GM19023 (cell line): ENCODE measurements around the gene PRR15L.

ENCODE experiments used
- ATAC-seq: cut with Tn5 transposase; IDR thresholded peaks from one replicate; pipeline ENCODE4 v1.9.1; 2021; ENCODE audit warnings: mild to moderate bottlenecking, moderate library complexity; ENCODE audit not compliant: unreplicated experiment

The PRR15L gene

GRCh38 chr17:47907932-47908562 is 49.6 kb downstream of the PRR15L start:
- no peak for ATAC-seq

- ATAC-seq: no peak
Measured at GRCh38 chr17:47906443-47906842, 51.2 kb downstream of the PRR15L start.

- no peak for ATAC-seq
Measured at GRCh38 chr17:47905221-47905733, 52.4 kb downstream of the PRR15L start.

- no peak for ATAC-seq
Measured at GRCh38 chr17:47902039-47902744, 55.5 kb downstream of the PRR15L start.
